Measurements from ENCODE around the gene RFX8.

GRCh38 chr2:101476605-101477208, 1.8 kb upstream of the RFX8 start:
- TF ChIP-seq CTCF (IDR thresholded peaks at IDR 0.05) = no peak
- no peak for TF ChIP-seq POLR2A (IDR thresholded peaks at IDR 0.05)
